ENCODE results near the gene PIP5K1B.

- TF ChIP-seq, protein P1, sequence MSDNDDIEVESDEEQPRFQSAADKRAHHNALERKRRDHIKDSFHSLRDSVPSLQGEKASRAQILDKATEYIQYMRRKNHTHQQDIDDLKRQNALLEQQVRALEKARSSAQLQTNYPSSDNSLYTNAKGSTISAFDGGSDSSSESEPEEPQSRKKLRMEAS (IDR thresholded peaks at IDR 0.05; ENCODE audit: insufficient read depth, insufficient read length) = no peak
- TF ChIP-seq POLR2AphosphoS5 (IDR thresholded peaks at IDR 0.05; ENCODE audit: insufficient read depth, low read depth, low read length) (no peak), EZH2 (IDR thresholded peaks at IDR 0.05; ENCODE audit: borderline replicate concordance, low read depth, low read length, severe bottlenecking) (no peak), POLR2A (IDR thresholded peaks at IDR 0.05; ENCODE audit: low read depth, low read length) (no peak), CTCF (IDR thresholded peaks at IDR 0.05; ENCODE audit: extremely low read depth in 1 of 2, insufficient read depth in 1 of 2, low read depth in 1 of 2, low read length in 2 of 2) (no peak), FOS (IDR thresholded peaks at IDR 0.05; ENCODE audit: borderline replicate concordance, insufficient read depth, low read length) (no peak), GATA2 (IDR thresholded peaks at IDR 0.05; ENCODE audit: insufficient read depth, insufficient read length, low read depth, low read length) (no peak)
Observed at GRCh38 chr9:68711281-68711680, 6.2 kb downstream of the PIP5K1B start.
